IMR-90 (cell line): ENCODE measurements around the gene INHA. TPM values are rescaled to one million over a fixed set of nuclear protein-coding genes. Genes with fewer than 3 reads are reported as not detected.

ENCODE experiments used
- ATAC-seq: fragments of 200-7000 bp; cut with Tn5 transposase; 2 replicates; pipeline ENCODE4 v1.9.1; 2020; ENCODE audit warnings: low read depth, mild to moderate bottlenecking, moderate library complexity
- BruUV-seq: library from RNA; stranded (reverse); fragments of 400-500 nt; replicated peaks from 2 replicates; lab custom pipeline; 2021; lab: Mats Ljungman, UMichigan
- CTCF ChIA-PET: fragments of 300-600 bp; formaldehyde crosslinking; extraction: SDS; loops from one replicate; lab custom pipeline; 2021; ENCODE audit warnings: antibody characterized with exemption; lab: Yijun Ruan, JAX
- POLR2A ChIA-PET: fragments of 300-600 bp; sonication (Branson Sonifier 250); formaldehyde crosslinking; loops from one replicate; lab custom pipeline; 2022; ENCODE audit warnings: antibody characterized with exemption; ENCODE audit not compliant: unreplicated experiment; lab: Charles Lee
- DNase-seq: peaks from one replicate; pipeline ENCODE4 v3.0.0; 2013
- H2AFZ ChIP-seq: replicated peaks from 2 replicates; pipeline ENCODE3; 2013; ENCODE audit warnings: low read length, mild to moderate bottlenecking; ENCODE audit not compliant: poor library complexity
- H2AK5ac ChIP-seq: 2 replicates; pipeline ENCODE4 v1.6.1; 2013; ENCODE audit warnings: low read depth, low read length, inconsistent platforms
- H2AK9ac ChIP-seq: replicated peaks from 2 replicates; pipeline ENCODE3; 2013; ENCODE audit warnings: mild to moderate bottlenecking, low read depth, low read length, moderate library complexity; ENCODE audit not compliant: poor library complexity
- H2BK120ac ChIP-seq: 2 replicates; pipeline ENCODE4 v1.6.1; 2013; ENCODE audit warnings: low read depth, low read length, inconsistent platforms
- H2BK15ac ChIP-seq: 3 replicates; pipeline ENCODE4 v1.6.1; 2013; ENCODE audit warnings: low read depth, low read length, inconsistent platforms
- H2BK20ac ChIP-seq: 2 replicates; pipeline ENCODE4 v1.6.1; 2013; ENCODE audit warnings: low read depth, mild to moderate bottlenecking, inconsistent platforms, low read length, moderate library complexity
- H2BK5ac ChIP-seq: 2 replicates; pipeline ENCODE4 v1.6.1; 2013; ENCODE audit warnings: mild to moderate bottlenecking, low read depth, low read length, inconsistent platforms; ENCODE audit not compliant: poor library complexity, severe bottlenecking
- H3K14ac ChIP-seq: replicated peaks from 2 replicates; pipeline ENCODE4 v1.6.1; 2013; ENCODE audit warnings: low read depth, low read length, inconsistent platforms
- H3K18ac ChIP-seq: 2 replicates; pipeline ENCODE4 v1.6.1; 2013; ENCODE audit warnings: low read depth, low read length, control low read depth
- H3K23ac ChIP-seq: 2 replicates; pipeline ENCODE4 v1.6.1; 2013; ENCODE audit warnings: low read depth, low read length, inconsistent platforms
- H3K27ac ChIP-seq: 2 replicates; pipeline ENCODE4 v1.5.1; 2013; ENCODE audit warnings: mild to moderate bottlenecking, control low read depth, low read length; ENCODE audit not compliant: insufficient read depth
- H3K27me3 ChIP-seq: 2 replicates; pipeline ENCODE4 v1.6.1; 2013; ENCODE audit warnings: low read length; ENCODE audit not compliant: control insufficient read depth, insufficient read depth
- H3K36me3 ChIP-seq: 2 replicates; pipeline ENCODE4 v1.6.1; 2013; ENCODE audit warnings: low read length, mixed read lengths; ENCODE audit not compliant: control insufficient read depth, insufficient read depth
- H3K4ac ChIP-seq: 2 replicates; pipeline ENCODE4 v1.6.1; 2013; ENCODE audit warnings: low read depth, low read length, inconsistent platforms
- H3K4me1 ChIP-seq: 2 replicates; pipeline ENCODE4 v1.6.1; 2013; ENCODE audit warnings: low read length, mixed read lengths; ENCODE audit not compliant: control insufficient read depth, insufficient read depth
- H3K4me2 ChIP-seq: 2 replicates; pipeline ENCODE4 v1.6.1; 2013; ENCODE audit warnings: low read depth, mild to moderate bottlenecking, control low read depth, low read length, moderate library complexity
- H3K4me3 ChIP-seq: 2 replicates; pipeline ENCODE4 v1.5.1; 2013; ENCODE audit warnings: low read depth, mild to moderate bottlenecking, control low read depth, low read length, moderate library complexity; ENCODE audit not compliant: insufficient read depth
- H3K56ac ChIP-seq: 2 replicates; pipeline ENCODE4 v1.6.1; 2013; ENCODE audit warnings: low read length, inconsistent platforms; ENCODE audit not compliant: insufficient read depth; ENCODE audit errors: extremely low read depth
- H3K79me1 ChIP-seq, 2 experiments: 2 replicates each; pipeline ENCODE4 v1.6.1; 2013; ENCODE audit warnings: low read length in 2 of 2, inconsistent platforms in 1 of 2, low read depth in 1 of 2
- H3K9ac ChIP-seq: 2 replicates; pipeline ENCODE4 v1.6.1; 2013; ENCODE audit warnings: low read depth, low read length, control low read depth
- H3K9me1 ChIP-seq: 2 replicates; pipeline ENCODE4 v1.6.1; 2013; ENCODE audit warnings: low read length, inconsistent platforms; ENCODE audit not compliant: insufficient read depth
- H3K9me3 ChIP-seq: 2 replicates; pipeline ENCODE4 v1.6.1; 2013; ENCODE audit warnings: low read length; ENCODE audit not compliant: control insufficient read depth, insufficient read depth
- H4K20me1 ChIP-seq: 2 replicates; pipeline ENCODE4 v1.6.1; 2013; ENCODE audit warnings: low read length, inconsistent platforms; ENCODE audit not compliant: insufficient read depth
- H4K5ac ChIP-seq: 2 replicates; pipeline ENCODE4 v1.6.1; 2013; ENCODE audit warnings: mild to moderate bottlenecking, low read depth, low read length, control low read depth
- H4K8ac ChIP-seq, 2 experiments: 2 replicates each; pipeline ENCODE4 v1.6.1; 2013; ENCODE audit warnings: low read depth in 2 of 2, low read length in 2 of 2, control low read depth in 1 of 2, inconsistent platforms in 1 of 2
- H4K91ac ChIP-seq: 2 replicates; pipeline ENCODE4 v1.6.1; 2013; ENCODE audit warnings: low read depth, low read length, inconsistent platforms; ENCODE audit not compliant: insufficient read depth
- ELK1 ChIP-seq: fragments of 150-350 bp; IDR thresholded peaks from 2 replicates; pipeline ENCODE4 v1.6.1; 2016; ENCODE audit warnings: low read depth, mild to moderate bottlenecking, low read length, moderate library complexity, borderline replicate concordance
- POLR2A ChIP-seq: IDR thresholded peaks from 2 replicates; pipeline ENCODE4 v1.6.1; 2012; ENCODE audit warnings: mild to moderate bottlenecking, low read depth, low read length
- RAD21 ChIP-seq: IDR thresholded peaks from 2 replicates; pipeline ENCODE4 v1.6.1; 2012; ENCODE audit warnings: low read length, improper control_type of control experiment
- RFX5 ChIP-seq: IDR thresholded peaks from 2 replicates; pipeline ENCODE4 v1.8.0; 2012; ENCODE audit warnings: low read depth, mild to moderate bottlenecking, low read length, moderate library complexity
- SMC3 ChIP-seq: fragments of 150-350 bp; IDR thresholded peaks from 2 replicates; pipeline ENCODE4 v1.6.1; 2016; ENCODE audit warnings: low read depth, mild to moderate bottlenecking, antibody characterized with exemption, low read length, moderate library complexity
- WGBS, 2 experiments: methylation state at CpG; one replicate each; pipeline versions ENCODE4 v1.1.5 to v1.1.7; 2013; ENCODE audit warnings: missing lambda C conversion rate in 2 of 2; ENCODE audit not compliant: insufficient read length in 1 of 2; ENCODE audit errors: extremely low coverage in 2 of 2; 5-methylcytosine and 5-hydroxymethylcytosine counted together
- dilution Hi-C: fragments of 300-500 bp; cut with HindIII; formaldehyde crosslinking; loops from one replicate; pipeline ENCODE4 v1.14.3; 2018; ENCODE audit warnings: low sequenced_read_pairs; ENCODE audit not compliant: unreplicated experiment
- in situ Hi-C: fragments of 300-500 bp; cut with MboI; formaldehyde crosslinking; loops from 3 replicates; pipeline ENCODE4 v1.14.3; 2019; ENCODE audit warnings: low sequenced_read_pairs, inconsistent platforms, mixed read lengths
- intact Hi-C: fragments of 100-400 bp; cut with micrococcal nuclease; formaldehyde crosslinking; loops from 2 replicates; pipeline ENCODE4 v1.10.0; 2022
- polyA plus RNA-seq, 3 experiments: library from polyadenylated mRNA; depleted of rRNA; stranded (reverse); fragments of >200 nt; gene quantifications; 2 replicates each; pipeline ENCODE4 v1.2.3, GENCODE V29; 2012; ENCODE audit warnings: low replicate concordance in 1 of 3
- total RNA-seq: library from RNA; depleted of rRNA; stranded (reverse); fragments of >200 nt; gene quantifications from 2 replicates; pipeline ENCODE4 v1.2.3, GENCODE V29; 2012

INHA gene
- total and polyA plus RNA-seq, 2 of the 4 experiments (the other 2 are of a cell fraction) = 0.96 TPM; not detected in 1

- Histone ChIP-seq H4K91ac (no peak overlapping the region), H2AK9ac (no peak overlapping the region), H2AFZ (no peak overlapping the region), H4K5ac (no peak overlapping the region), H3K4me1 (no peaks in the 10 kb centered on the region), H3K23ac (no peak overlapping the region), H3K4me3 (no peak overlapping the region), H3K27me3 (peaks cover 20% of the 10 kb centered on the region), H2BK120ac (no peak overlapping the region), H2BK20ac (no peak overlapping the region), H3K4me2 (no peak overlapping the region), H3K14ac (no peak overlapping the region), H3K9me1 (no peaks in the 10 kb centered on the region), H4K8ac (no peak overlapping the region), H3K9ac (no peak overlapping the region), H2BK15ac (no peak overlapping the region), H3K4ac (no peak overlapping the region), H3K9me3 (no peaks in the 10 kb centered on the region), H4K20me1 (no peaks in the 10 kb centered on the region), H3K36me3 (peaks cover 16% of the 10 kb centered on the region; the same call in 1 of the 2 replicates), H2AK5ac (no peak overlapping the region), H3K18ac (no peak overlapping the region), H3K56ac (no peak overlapping the region), H3K79me1 (no peaks in the 10 kb centered on the region), H3K27ac (no peak overlapping the region), H2BK5ac (no peak overlapping the region)
- WGBS, 2 experiments = no CpG with 5 or more reads among the region's 4 CpGs
- ChIA-PET POLR2A (no interaction called here), CTCF (interaction anchor here (0.7 kb wide), 1 partner anchor 81 kb away, joined by 4 read pairs; no protein-coding TSS in a partner anchor)
- in situ Hi-C loops (no loop called here), dilution Hi-C loops (no loop called here), intact Hi-C loops (no loop called here)
- BruUV-seq = no TSS peak
- ATAC-seq (no peak), DNase-seq (no peak)
- no peak for TF ChIP-seq SMC3
- TF ChIP-seq RFX5 = no peak
- TF ChIP-seq RAD21 = 0 out of 2 replicates have a peak, but pooled peaks have one; percentile 5
- no peak for TF ChIP-seq ELK1
- no peak for TF ChIP-seq POLR2A
Observed at GRCh38 chr2:219619235-219619634, 47.1 kb downstream of the INHA start.
